ENCODE results near the gene GLIPR1L2.

Gene GLIPR1L2

DNA sequence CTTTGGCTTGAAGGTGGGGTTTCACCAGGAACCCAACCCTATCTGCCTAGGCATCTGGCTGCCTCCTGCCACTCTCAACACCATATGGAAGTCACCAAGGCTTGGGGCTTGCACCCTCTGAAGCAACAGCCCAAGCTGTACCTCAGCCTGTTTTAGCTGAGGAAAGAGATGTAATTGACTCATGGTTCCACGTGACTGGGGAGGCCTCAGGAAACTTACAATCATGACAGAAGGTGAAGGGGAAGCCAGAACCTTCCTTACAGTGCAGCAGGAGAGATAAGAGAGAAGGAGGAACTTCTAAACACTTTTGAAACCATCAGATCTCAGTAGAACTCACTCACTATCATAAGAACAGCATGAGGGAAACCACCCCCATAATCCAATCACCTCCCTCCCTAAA, 29.5 kb upstream of the GLIPR1L2 start:
- DNase-seq (ENCODE audit: extremely low read depth, low read depth) = no peak
- TF ChIP-seq, protein P1, sequence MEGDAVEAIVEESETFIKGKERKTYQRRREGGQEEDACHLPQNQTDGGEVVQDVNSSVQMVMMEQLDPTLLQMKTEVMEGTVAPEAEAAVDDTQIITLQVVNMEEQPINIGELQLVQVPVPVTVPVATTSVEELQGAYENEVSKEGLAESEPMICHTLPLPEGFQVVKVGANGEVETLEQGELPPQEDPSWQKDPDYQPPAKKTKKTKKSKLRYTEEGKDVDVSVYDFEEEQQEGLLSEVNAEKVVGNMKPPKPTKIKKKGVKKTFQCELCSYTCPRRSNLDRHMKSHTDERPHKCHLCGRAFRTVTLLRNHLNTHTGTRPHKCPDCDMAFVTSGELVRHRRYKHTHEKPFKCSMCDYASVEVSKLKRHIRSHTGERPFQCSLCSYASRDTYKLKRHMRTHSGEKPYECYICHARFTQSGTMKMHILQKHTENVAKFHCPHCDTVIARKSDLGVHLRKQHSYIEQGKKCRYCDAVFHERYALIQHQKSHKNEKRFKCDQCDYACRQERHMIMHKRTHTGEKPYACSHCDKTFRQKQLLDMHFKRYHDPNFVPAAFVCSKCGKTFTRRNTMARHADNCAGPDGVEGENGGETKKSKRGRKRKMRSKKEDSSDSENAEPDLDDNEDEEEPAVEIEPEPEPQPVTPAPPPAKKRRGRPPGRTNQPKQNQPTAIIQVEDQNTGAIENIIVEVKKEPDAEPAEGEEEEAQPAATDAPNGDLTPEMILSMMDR (IDR thresholded peaks at IDR 0.05; ENCODE audit: low read depth, low read length) = no peak

DNA sequence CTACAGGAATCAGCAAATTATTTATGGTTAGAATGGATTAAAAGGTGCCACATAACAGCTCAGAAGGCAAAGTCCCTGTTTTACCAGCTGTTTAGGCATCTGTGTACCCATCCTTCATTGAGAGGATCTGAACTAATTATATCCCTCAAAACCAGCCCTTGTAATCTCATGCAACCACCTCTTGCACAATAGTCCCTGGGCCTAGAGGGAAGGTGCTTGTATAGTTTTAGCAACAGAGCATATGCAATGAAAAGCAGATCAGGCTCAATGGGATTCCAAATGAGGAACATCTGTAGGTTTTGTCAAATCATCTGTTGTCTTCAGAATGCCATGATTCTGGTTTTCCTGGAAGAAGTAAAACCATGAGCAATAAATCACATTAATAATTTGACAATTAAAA, 26.0 kb upstream of the GLIPR1L2 start:
- peak; percentile 66 for DNase-seq (ENCODE audit: extremely low read depth, low read depth)
- TF ChIP-seq, protein P1 (IDR thresholded peaks at IDR 0.05; ENCODE audit: low read depth, low read length) = no peak

DNA sequence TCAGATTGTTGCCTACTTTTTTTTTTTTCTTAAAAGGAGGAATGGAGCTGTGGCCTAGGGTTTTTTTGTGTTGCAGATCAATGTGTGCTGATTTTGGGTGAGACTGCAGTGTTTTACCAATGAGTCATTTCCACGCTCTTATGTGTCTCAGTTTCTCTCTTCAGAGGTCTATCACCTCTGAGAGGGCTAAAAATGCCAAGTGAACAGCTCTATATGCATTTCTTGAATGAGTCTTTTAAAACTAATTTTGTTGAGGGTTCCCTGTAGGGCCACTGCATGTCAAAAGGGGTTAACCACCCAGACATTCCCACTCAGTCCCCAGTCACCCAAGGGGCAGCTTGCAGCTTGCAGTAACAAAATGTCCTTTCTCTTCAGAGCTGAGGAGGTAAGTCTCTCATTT, 24.3 kb upstream of the GLIPR1L2 start:
- no peak for DNase-seq (ENCODE audit: extremely low read depth, low read depth)
- TF ChIP-seq, protein P1 (IDR thresholded peaks at IDR 0.05; ENCODE audit: low read depth, low read length) = no peak

DNA sequence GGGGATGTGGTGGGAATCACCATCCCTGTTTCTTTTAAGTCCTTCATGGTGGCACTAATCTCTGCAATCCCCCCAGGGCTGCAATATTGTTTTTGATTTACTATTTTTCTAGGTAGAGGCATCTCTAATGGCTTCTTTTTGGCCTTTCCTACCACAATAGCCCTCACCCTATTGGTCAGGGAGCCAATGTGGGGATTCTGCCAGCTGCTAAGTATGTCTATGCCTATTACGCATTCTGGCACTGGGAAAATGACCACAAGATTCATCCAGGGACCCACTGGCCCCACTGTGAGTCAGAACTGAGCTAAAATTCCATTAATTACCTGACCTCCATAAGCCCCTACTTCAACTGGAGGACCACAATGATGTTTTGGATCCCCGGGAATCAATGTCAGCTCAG, 15.9 kb upstream of the GLIPR1L2 start:
- no peak for DNase-seq (ENCODE audit: extremely low read depth, low read depth)

DNA sequence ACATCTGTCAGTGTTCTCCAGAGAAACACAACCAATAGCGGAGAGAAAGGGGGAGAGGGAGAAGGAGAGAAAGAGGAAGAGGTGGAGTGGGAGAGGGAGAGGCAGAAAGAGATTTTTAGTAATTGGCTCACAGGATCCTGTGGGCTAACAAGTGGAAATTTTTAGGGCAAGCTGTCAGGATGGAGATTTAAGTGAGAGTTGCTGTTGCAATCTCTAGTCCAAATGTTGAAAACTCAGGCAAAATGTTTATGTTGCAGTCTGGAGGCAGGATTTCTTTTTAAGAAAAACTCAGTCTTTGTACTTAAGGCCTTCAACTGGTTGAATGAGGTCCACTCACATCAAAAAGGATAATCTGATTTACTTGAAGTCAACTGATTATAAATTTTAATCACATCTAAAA, 12.5 kb upstream of the GLIPR1L2 start:
- TF ChIP-seq, protein P1 (IDR thresholded peaks at IDR 0.05; ENCODE audit: low read depth, low read length) = no peak
- DNase-seq (ENCODE audit: extremely low read depth, low read depth) = no peak

More for the DNA sequence above, 15.9 kb upstream of the GLIPR1L2 start:
- TF ChIP-seq, protein P1 (IDR thresholded peaks at IDR 0.05; ENCODE audit: low read depth, low read length) = no peak

DNA sequence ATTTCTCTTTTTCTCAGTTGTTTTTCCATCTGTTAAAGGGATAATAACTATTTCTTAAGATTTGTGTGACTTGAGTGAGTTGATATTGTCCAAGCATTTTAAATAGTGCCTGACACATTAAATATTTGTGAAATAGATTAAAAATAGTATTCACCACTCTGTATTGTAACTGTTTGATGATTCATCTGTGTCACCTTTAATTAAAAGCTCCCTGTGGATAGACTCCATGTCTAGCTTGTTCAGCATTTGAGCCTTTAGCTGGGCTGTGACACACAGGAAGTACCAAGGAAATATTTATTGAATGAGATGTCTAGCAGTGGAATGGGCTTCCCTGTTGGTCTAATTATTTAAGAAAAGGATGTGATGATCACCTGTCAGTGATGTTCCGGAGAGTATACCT, 1.8 kb upstream of the GLIPR1L2 start:
- TF ChIP-seq, protein P1 (IDR thresholded peaks at IDR 0.05; ENCODE audit: low read depth, low read length) = no peak
- no peak for DNase-seq (ENCODE audit: extremely low read depth, low read depth)

DNA sequence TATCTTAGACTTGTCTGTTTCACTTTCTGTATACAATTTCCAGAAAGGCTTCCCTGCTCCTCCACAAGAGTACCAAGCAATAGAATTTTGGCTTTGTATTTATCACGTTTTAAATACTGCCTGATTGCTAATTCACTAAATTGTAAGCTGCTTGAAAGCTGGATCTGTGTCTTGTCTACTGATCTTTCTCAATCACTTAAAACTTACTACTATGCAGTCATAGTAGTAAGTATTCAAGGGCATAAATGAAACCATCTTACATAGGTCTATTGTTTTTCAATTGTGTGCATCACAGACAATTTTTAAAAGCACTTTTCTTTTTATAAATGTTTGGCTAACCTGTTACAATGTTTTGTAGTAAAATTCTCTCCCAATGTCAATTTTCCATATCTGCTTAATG, 1.2 kb upstream of the GLIPR1L2 start:
- DNase-seq (ENCODE audit: extremely low read depth, low read depth) = no peak
- TF ChIP-seq, protein P1 (IDR thresholded peaks at IDR 0.05; ENCODE audit: low read depth, low read length) = no peak
